SK-N-SH (cell line): ENCODE measurements around the gene THAP8. TPM values are rescaled to one million over a fixed set of nuclear protein-coding genes. Genes with fewer than 3 reads are reported as not detected.

Experiments
- CTCF ChIA-PET: fragments of 300-600, 350-600 bp; formaldehyde crosslinking; extraction: SDS; loops from one replicate; lab custom pipeline; 2021; lab: Yijun Ruan, JAX
- POLR2A ChIA-PET: fragments of 350-600 bp; sonication (Branson Sonifier 250); formaldehyde crosslinking; extraction: SDS; loops from one replicate; lab custom pipeline; 2020; ENCODE audit warnings: antibody characterized with exemption, inconsistent platforms; lab: Yijun Ruan, JAX
- DNase-seq: peaks from one replicate; pipeline ENCODE4 v3.0.0; 2012
- H2AFZ ChIP-seq: fragments of 200-600 bp; sonication (generic); 2 replicates; pipeline ENCODE4 v1.8.1; 2016; ENCODE audit warnings: antibody characterized with exemption, mild to moderate bottlenecking, low read depth
- H3F3A ChIP-seq: fragments of 200-600 bp; sonication (generic); replicated peaks from 2 replicates; pipeline ENCODE3; 2016; ENCODE audit warnings: antibody characterized with exemption, mild to moderate bottlenecking; ENCODE audit not compliant: insufficient read depth
- H3K27ac ChIP-seq, 2 experiments: fragments of 200-500 bp in 1 of 2; fragments of 200-600 bp in 1 of 2; sonication (Bioruptor generic) in 1 of 2; sonication (generic), shearing (Covaris generic) in 1 of 2; 2 replicates each; pipeline versions ENCODE4 v1.5.1 to v1.6.1; 2014 to 2016; ENCODE audit warnings: low read depth in 2 of 2, inconsistent platforms in 1 of 2, low read length in 1 of 2, mild to moderate bottlenecking in 1 of 2, mixed read lengths in 1 of 2
- H3K27me3 ChIP-seq: fragments of 200-600 bp; sonication (generic), shearing (Covaris generic); 2 replicates; pipeline ENCODE4 v1.6.1; 2016; ENCODE audit warnings: mixed run types; ENCODE audit not compliant: insufficient read depth
- H3K36me3 ChIP-seq, 2 experiments: fragments of 200-500 bp in 1 of 2; fragments of 200-600 bp in 1 of 2; sonication (Bioruptor generic) in 1 of 2; sonication (generic) in 1 of 2; replicated peaks in 1 of 2; 2 replicates each; pipeline versions ENCODE3 to v1.5.1; 2014 to 2016; ENCODE audit warnings: low read length in 1 of 2, mild to moderate bottlenecking in 1 of 2; ENCODE audit not compliant: insufficient read depth in 2 of 2, control insufficient read depth in 1 of 2
- H3K4me1 ChIP-seq, 2 experiments: fragments of 200-500 bp in 1 of 2; fragments of 200-600 bp in 1 of 2; sonication (Bioruptor generic) in 1 of 2; sonication (generic), shearing (Covaris generic) in 1 of 2; 2 replicates each; pipeline versions ENCODE4 v1.5.1 to v1.6.1; 2014 to 2016; ENCODE audit warnings: low read depth in 1 of 2, low read length in 1 of 2, mixed run types in 1 of 2; ENCODE audit not compliant: insufficient read depth in 2 of 2, control insufficient read depth in 1 of 2
- H3K4me2 ChIP-seq: fragments of 200-600 bp; sonication (generic), shearing (Covaris generic); 2 replicates; pipeline ENCODE4 v1.6.1; 2017; ENCODE audit warnings: mixed run types
- H3K4me3 ChIP-seq, 2 experiments: fragments of 200-500 bp in 1 of 2; fragments of 200-600 bp in 1 of 2; sonication (Bioruptor generic) in 1 of 2; sonication (generic), shearing (Covaris generic) in 1 of 2; 2 replicates each; pipeline versions ENCODE4 v1.5.1 to v1.8.1; 2014 to 2016; ENCODE audit warnings: low read depth in 2 of 2, inconsistent platforms in 1 of 2, low read length in 1 of 2, mild to moderate bottlenecking in 1 of 2, mixed read lengths in 1 of 2, moderate library complexity in 1 of 2
- H3K79me2 ChIP-seq: fragments of 200-600 bp; sonication (generic); 2 replicates; pipeline ENCODE4 v1.8.1; 2017; ENCODE audit warnings: mild to moderate bottlenecking; ENCODE audit not compliant: insufficient read depth
- H3K9ac ChIP-seq: fragments of 200-600 bp; sonication (generic); 2 replicates; pipeline ENCODE4 v1.6.1; 2017; ENCODE audit warnings: mixed run types
- H3K9me2 ChIP-seq: fragments of 200-600 bp; sonication (generic); 2 replicates; pipeline ENCODE4 v1.6.1; 2017; ENCODE audit warnings: mixed run types
- H3K9me3 ChIP-seq: fragments of 200-600 bp; sonication (generic); 2 replicates; pipeline ENCODE4 v1.6.1; 2017; ENCODE audit warnings: mixed run types, mild to moderate bottlenecking, moderate library complexity
- H4K20me1 ChIP-seq: fragments of 200-600 bp; sonication (generic); 2 replicates; pipeline ENCODE4 v1.6.1; 2017; ENCODE audit warnings: mild to moderate bottlenecking, mixed run types; ENCODE audit not compliant: insufficient read depth
- ELF1 ChIP-seq: IDR thresholded peaks from 2 replicates; pipeline ENCODE4 v1.4.0; 2012
- EP300 ChIP-seq, 2 experiments: IDR thresholded peaks; 2 replicates each; pipeline versions ENCODE4 v1.4.0 to v1.6.1; 2012; ENCODE audit warnings: borderline replicate concordance in 1 of 2, low read depth in 1 of 2, low read length in 1 of 2
- EZH2phosphoT487 ChIP-seq: fragments of 200-600 bp; sonication (generic); IDR thresholded peaks from 2 replicates; pipeline ENCODE4 v1.6.1; 2017; ENCODE audit warnings: low read depth, mixed run types, mild to moderate bottlenecking, antibody characterized with exemption, moderate library complexity, borderline replicate concordance
- FOSL2 ChIP-seq: IDR thresholded peaks from 2 replicates; pipeline ENCODE4 v1.4.0; 2012; ENCODE audit warnings: low read depth, mild to moderate bottlenecking, moderate library complexity, borderline replicate concordance
- FOXJ3 ChIP-seq: sonication (generic); formaldehyde crosslinking; IDR thresholded peaks from 2 replicates; pipeline ENCODE4 v1.5.1; 2020; ENCODE audit warnings: mild to moderate bottlenecking, missing genetic modification reagents
- FOXM1 ChIP-seq: IDR thresholded peaks from 2 replicates; pipeline ENCODE4 v1.4.0; 2012; ENCODE audit warnings: low read depth, mild to moderate bottlenecking
- GATA2 ChIP-seq: sonication (generic); formaldehyde crosslinking; IDR thresholded peaks from 2 replicates; pipeline ENCODE4 v1.5.0; 2020; ENCODE audit warnings: mild to moderate bottlenecking, missing genetic modification reagents
- MEF2A ChIP-seq: IDR thresholded peaks from 2 replicates; pipeline ENCODE4 v1.4.0; 2012; ENCODE audit warnings: low read depth, borderline replicate concordance
- MXI1 ChIP-seq: IDR thresholded peaks from 2 replicates; pipeline ENCODE4 v1.6.1; 2012; ENCODE audit warnings: mild to moderate bottlenecking, low read depth, low read length, improper control_type of control experiment
- NRF1 ChIP-seq: IDR thresholded peaks from 2 replicates; pipeline ENCODE4 v1.6.1; 2012; ENCODE audit warnings: low read depth, mild to moderate bottlenecking, low read length
- POLR2AphosphoS5 ChIP-seq: IDR thresholded peaks from 2 replicates; pipeline ENCODE4 v1.6.1; 2012; ENCODE audit warnings: low read depth, low read length
- RAD21 ChIP-seq: IDR thresholded peaks from 2 replicates; pipeline ENCODE4 v1.6.1; 2012; ENCODE audit warnings: mild to moderate bottlenecking, low read length
- RCOR1 ChIP-seq: fragments of 150-350 bp; IDR thresholded peaks from 2 replicates; pipeline ENCODE4 v1.6.1; 2017; ENCODE audit warnings: antibody characterized with exemption, low read length
- RFX5 ChIP-seq: IDR thresholded peaks from 2 replicates; pipeline ENCODE4 v1.6.1; 2012; ENCODE audit warnings: mild to moderate bottlenecking, improper control_type of control experiment, low read length
- RXRA ChIP-seq: IDR thresholded peaks from 2 replicates; pipeline ENCODE4 v1.4.0; 2012; ENCODE audit warnings: low read depth, mild to moderate bottlenecking, borderline replicate concordance
- SMC3 ChIP-seq: IDR thresholded peaks from 2 replicates; pipeline ENCODE4 v1.6.1; 2012; ENCODE audit warnings: low read depth, low read length, improper control_type of control experiment
- TAF1 ChIP-seq: IDR thresholded peaks from 2 replicates; pipeline ENCODE4 v1.6.1; 2012; ENCODE audit warnings: low read depth, mild to moderate bottlenecking, low read length, moderate library complexity, borderline replicate concordance
- TCF12 ChIP-seq: IDR thresholded peaks from 2 replicates; pipeline ENCODE4 v1.4.0; 2012
- YY1 ChIP-seq: IDR thresholded peaks from 2 replicates; pipeline ENCODE4 v1.4.0; 2012; ENCODE audit warnings: low read depth, mild to moderate bottlenecking
- WGBS: methylation state at CpG from one replicate; pipeline ENCODE4 v1.1.6; 2017; ENCODE audit warnings: low lambda C conversion rate; 5-methylcytosine and 5-hydroxymethylcytosine counted together
- polyA plus RNA-seq, 3 experiments: library from polyadenylated mRNA; depleted of rRNA; stranded (reverse); fragments of >200 nt; gene quantifications; 2 replicates each; pipeline ENCODE4 v1.2.3, GENCODE V29; 2012
- TF ChIP-seq, protein P1 (sequence below): IDR thresholded peaks from 2 replicates; pipeline ENCODE4 v1.4.0; 2012; ENCODE audit warnings: low read depth, borderline replicate concordance
- TF ChIP-seq, protein P2 (sequence below): fragments of 150-350 bp; IDR thresholded peaks from 2 replicates; pipeline ENCODE4 v1.6.1; 2016; ENCODE audit warnings: mild to moderate bottlenecking, low read depth, low read length
- TF ChIP-seq, protein P3 (sequence below): IDR thresholded peaks from 2 replicates; pipeline ENCODE4; 2012
- TF ChIP-seq, protein P4 (sequence below): IDR thresholded peaks from 2 replicates; pipeline ENCODE4 v1.4.0; 2012; ENCODE audit warnings: low read depth
- TF ChIP-seq, protein P5 (sequence below): fragments of 150-350 bp; IDR thresholded peaks from 2 replicates; pipeline ENCODE4 v1.6.1; 2017; ENCODE audit warnings: antibody characterized with exemption, low read length, low read depth, borderline replicate concordance
- TF ChIP-seq, protein P6 (sequence below): fragments of 200-600 bp; sonication (generic); IDR thresholded peaks from 2 replicates; pipeline ENCODE4 v1.6.1; 2017; ENCODE audit warnings: antibody characterized with exemption, mild to moderate bottlenecking, moderate library complexity

Gene THAP8
- polyA plus RNA-seq, 1 of the 3 experiments (the other 2 are of a cell fraction), result 6.3 TPM

DNA sequence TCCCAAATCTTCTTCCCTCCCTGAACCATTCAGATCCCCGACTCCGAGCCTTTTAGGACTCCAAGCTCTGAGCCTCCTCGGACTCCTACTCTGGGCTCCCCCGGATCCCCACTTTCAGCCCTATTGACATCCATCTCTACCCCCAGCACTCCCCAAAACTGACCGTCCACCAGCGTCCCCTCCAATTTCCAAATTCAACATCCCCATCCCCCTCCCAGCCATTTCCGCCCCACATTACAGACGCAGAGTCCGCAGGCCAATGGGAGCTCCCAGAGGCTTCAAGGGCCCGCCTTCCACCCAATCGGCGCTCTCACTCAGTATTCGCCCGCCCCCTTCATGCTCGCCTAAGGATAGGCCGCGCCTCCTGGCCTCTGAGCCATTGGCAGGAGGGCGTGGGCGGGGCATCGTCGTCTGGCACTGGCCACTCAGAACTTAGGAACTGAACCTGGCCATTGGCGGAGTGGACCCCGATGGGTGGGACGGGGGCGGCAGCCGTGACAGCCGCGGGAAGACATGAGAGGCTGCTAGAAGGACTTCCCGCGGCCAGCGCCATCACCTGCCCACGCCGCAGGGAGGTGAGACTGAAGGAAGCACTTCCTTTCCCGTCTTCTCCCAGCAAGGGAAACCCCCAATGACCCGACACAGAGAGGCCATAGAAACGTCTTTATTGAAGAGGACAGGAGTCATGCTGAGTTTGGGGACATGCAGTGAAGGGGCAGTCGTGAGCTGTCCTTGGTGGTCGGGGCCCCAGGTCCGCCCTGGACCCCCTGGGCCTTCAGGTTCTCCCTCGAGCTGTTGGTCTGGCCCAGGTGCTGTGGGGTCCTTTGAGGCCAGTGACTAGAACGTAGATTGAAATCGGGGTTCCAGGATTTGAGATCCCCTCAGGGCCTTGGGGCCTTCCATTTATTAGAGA lies 39.8 kb downstream of the THAP8 start, which contains the start of gene ALKBH6:
ALKBH6 (minus strand) TSS at position 202 of the 913 bp plus-strand sequence. CDS start 816 bp downstream, outside the sequence.
- Histone ChIP-seq H3F3A (no peaks in the 10 kb centered on the region), H4K20me1 (no peaks in the 10 kb centered on the region), H3K36me3 (peaks cover 0 to 24% of the 10 kb centered on the region in 2 experiments), H3K27me3 (no peaks in the 10 kb centered on the region), H3K79me2 (peaks cover 8% of the 10 kb centered on the region; the same call in 1 of the 2 replicates), H3K9ac (peak within 1 kb of the TSS; percentile 78), H3K9me2 (no peaks in the 10 kb centered on the region), H3K9me3 (no peaks in the 10 kb centered on the region), H3K27ac (peak within 1 kb of the TSS; percentile 20 to 58; a peak in 2 of 4 replicates), H3K4me3 (peak within 1 kb of the TSS; percentile 70 to 80), H3K4me1 (peaks cover 5 to 21% of the 10 kb centered on the region in 2 experiments; a peak in 2 of 4 replicates), H2AFZ (peak within 1 kb of the TSS; percentile 71), H3K4me2 (peak within 1 kb of the TSS; percentile 92)
- ChIA-PET POLR2A (interaction anchor here (0.8 to 1.4 kb wide), 4 partner anchors 18 to 114 kb away, joined by 4 to 6 read pairs (median 4); partner anchors contain the start of genes NFKBID, THAP8 and WDR62), CTCF (interaction anchor here (0.8 to 1.5 kb wide), 3 partner anchors 16 to 77 kb away, joined by 3 read pairs; no protein-coding TSS in a partner anchor)
- DNase-seq, result peak; percentile 98
- under 1% methylated on average over 34 of the region's 42 CpGs for WGBS
- TF ChIP-seq RXRA (no peak), RFX5 (0 out of 2 replicates have a peak, but pooled peaks have one; percentile 14), RAD21 (no peak), TAF1 (peak; percentile 49; the same call in 1 of the 2 replicates), NRF1 (no peak), YY1 (peak; percentile 9; the same call in 1 of the 2 replicates), GATA2 (no peak), RCOR1 (no peak), TCF12 (no peak), EP300 (IDR thresholded peaks at IDR 0.05; ENCODE audit: borderline replicate concordance in 1 of 2, low read depth in 1 of 2, low read length in 1 of 2) (no peak), FOXM1 (no peak), POLR2AphosphoS5 (peak; percentile 45), MXI1 (peak; percentile 97), ELF1 (peak; percentile 86; the same call in 1 of the 2 replicates), SMC3 (no peak), FOXJ3 (CRISPR knock-in tag) (no peak), FOSL2 (no peak), EZH2phosphoT487 (no peak), MEF2A (no peak)
- TF ChIP-seq, protein P1, sequence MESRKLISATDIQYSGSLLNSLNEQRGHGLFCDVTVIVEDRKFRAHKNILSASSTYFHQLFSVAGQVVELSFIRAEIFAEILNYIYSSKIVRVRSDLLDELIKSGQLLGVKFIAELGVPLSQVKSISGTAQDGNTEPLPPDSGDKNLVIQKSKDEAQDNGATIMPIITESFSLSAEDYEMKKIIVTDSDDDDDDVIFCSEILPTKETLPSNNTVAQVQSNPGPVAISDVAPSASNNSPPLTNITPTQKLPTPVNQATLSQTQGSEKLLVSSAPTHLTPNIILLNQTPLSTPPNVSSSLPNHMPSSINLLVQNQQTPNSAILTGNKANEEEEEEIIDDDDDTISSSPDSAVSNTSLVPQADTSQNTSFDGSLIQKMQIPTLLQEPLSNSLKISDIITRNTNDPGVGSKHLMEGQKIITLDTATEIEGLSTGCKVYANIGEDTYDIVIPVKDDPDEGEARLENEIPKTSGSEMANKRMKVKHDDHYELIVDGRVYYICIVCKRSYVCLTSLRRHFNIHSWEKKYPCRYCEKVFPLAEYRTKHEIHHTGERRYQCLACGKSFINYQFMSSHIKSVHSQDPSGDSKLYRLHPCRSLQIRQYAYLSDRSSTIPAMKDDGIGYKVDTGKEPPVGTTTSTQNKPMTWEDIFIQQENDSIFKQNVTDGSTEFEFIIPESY, result no peak
- TF ChIP-seq, protein P2, sequence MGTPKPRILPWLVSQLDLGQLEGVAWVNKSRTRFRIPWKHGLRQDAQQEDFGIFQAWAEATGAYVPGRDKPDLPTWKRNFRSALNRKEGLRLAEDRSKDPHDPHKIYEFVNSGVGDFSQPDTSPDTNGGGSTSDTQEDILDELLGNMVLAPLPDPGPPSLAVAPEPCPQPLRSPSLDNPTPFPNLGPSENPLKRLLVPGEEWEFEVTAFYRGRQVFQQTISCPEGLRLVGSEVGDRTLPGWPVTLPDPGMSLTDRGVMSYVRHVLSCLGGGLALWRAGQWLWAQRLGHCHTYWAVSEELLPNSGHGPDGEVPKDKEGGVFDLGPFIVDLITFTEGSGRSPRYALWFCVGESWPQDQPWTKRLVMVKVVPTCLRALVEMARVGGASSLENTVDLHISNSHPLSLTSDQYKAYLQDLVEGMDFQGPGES, result peak; percentile 85
- TF ChIP-seq, protein P3, sequence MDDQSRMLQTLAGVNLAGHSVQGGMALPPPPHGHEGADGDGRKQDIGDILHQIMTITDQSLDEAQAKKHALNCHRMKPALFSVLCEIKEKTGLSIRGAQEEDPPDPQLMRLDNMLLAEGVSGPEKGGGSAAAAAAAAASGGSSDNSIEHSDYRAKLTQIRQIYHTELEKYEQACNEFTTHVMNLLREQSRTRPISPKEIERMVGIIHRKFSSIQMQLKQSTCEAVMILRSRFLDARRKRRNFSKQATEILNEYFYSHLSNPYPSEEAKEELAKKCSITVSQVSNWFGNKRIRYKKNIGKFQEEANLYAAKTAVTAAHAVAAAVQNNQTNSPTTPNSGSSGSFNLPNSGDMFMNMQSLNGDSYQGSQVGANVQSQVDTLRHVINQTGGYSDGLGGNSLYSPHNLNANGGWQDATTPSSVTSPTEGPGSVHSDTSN, result peak; percentile 57
- TF ChIP-seq, protein P4, sequence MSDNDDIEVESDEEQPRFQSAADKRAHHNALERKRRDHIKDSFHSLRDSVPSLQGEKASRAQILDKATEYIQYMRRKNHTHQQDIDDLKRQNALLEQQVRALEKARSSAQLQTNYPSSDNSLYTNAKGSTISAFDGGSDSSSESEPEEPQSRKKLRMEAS, result peak; percentile 69
- TF ChIP-seq, protein P5, sequence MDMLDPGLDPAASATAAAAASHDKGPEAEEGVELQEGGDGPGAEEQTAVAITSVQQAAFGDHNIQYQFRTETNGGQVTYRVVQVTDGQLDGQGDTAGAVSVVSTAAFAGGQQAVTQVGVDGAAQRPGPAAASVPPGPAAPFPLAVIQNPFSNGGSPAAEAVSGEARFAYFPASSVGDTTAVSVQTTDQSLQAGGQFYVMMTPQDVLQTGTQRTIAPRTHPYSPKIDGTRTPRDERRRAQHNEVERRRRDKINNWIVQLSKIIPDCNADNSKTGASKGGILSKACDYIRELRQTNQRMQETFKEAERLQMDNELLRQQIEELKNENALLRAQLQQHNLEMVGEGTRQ, result no peak
- TF ChIP-seq, protein P6, sequence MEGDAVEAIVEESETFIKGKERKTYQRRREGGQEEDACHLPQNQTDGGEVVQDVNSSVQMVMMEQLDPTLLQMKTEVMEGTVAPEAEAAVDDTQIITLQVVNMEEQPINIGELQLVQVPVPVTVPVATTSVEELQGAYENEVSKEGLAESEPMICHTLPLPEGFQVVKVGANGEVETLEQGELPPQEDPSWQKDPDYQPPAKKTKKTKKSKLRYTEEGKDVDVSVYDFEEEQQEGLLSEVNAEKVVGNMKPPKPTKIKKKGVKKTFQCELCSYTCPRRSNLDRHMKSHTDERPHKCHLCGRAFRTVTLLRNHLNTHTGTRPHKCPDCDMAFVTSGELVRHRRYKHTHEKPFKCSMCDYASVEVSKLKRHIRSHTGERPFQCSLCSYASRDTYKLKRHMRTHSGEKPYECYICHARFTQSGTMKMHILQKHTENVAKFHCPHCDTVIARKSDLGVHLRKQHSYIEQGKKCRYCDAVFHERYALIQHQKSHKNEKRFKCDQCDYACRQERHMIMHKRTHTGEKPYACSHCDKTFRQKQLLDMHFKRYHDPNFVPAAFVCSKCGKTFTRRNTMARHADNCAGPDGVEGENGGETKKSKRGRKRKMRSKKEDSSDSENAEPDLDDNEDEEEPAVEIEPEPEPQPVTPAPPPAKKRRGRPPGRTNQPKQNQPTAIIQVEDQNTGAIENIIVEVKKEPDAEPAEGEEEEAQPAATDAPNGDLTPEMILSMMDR, result no peak
